H1 (cell line): ENCODE results near the gene KIAA1614. TPM values are rescaled to one million over a fixed set of nuclear protein-coding genes. Genes with fewer than 3 reads are reported as not detected.

Experiments
- KDM4A ChIP-seq: IDR thresholded peaks from one replicate; pipeline ENCODE4 v1.7.1; 2012; ENCODE audit warnings: low read depth, mild to moderate bottlenecking, moderate library complexity, low read length, inconsistent platforms; ENCODE audit not compliant: severe bottlenecking
- polyA plus RNA-seq, 7 experiments: library from polyadenylated mRNA; depleted of rRNA in 3 of 7; stranded (reverse) in 5 of 7; unstranded in 2 of 7; fragments of >200 nt in 5 of 7; fragments of 200-250 nt in 2 of 7; gene quantifications; 1 replicate in 5 of 7; 2 replicates in 1 of 7; 4 replicates in 1 of 7; pipeline versions ENCODE4 v1.2.1 to v1.2.3, GENCODE V29; 2011 to 2013; ENCODE audit warnings: missing spikeins in 2 of 7, mixed read lengths in 2 of 7
- total RNA-seq: library from RNA; stranded (reverse); fragmentation: NEBNext Ultra II Directional; extraction: Animal tissue kit (Norgen Biotek cat#: 25700); gene quantifications from 2 replicates; pipeline ENCODE4 v1.2.1, GENCODE V29; 2021

Gene KIAA1614
- total and polyA plus RNA-seq, 2 of the 8 experiments (the other 6 are each of a cell fraction or from before 2014, with no cell fraction given): 1.3 to 3.1 TPM

- TF ChIP-seq KDM4A: peak; percentile 86
These were observed at the start of gene KIAA1614 (continued) for GRCh38 chr1:180912801-180913565.
